Measurements from ENCODE around the gene ADAMTS16. TPM values are rescaled to one million over a fixed set of nuclear protein-coding genes. Genes with fewer than 3 reads are reported as not detected.

Gene ADAMTS16
- total RNA-seq, 1 experiment from 2014 or later, result not detected

DNA sequence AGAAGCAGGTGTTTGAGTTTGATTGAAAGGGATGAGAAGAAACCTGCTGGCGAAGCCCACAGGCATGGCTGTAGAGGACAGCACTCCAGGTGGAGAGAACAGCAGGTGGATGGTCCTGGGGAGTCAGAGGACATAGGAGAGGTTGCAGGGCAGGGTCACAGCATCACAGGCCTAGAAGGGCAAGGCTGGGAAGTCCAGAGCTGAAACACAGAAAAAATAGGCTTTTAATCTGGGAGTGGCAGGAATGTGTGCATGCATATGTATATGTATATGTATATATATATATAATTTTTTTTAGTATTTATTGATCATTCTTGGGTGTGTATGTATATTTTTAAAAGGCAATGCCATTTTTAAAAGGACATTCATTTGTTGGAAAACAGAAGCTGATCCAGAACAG lies 118.4 kb downstream of the ADAMTS16 start:
- Mint-ChIP-seq H3K4me3 (ENCODE audit: low read depth, unreplicated experiment) (no peak overlapping the region), H3K36me3 (ENCODE audit: insufficient read depth, unreplicated experiment) (no peaks in the 10 kb centered on the region), H3K4me1 (ENCODE audit: low read depth, unreplicated experiment) (no peaks in the 10 kb centered on the region), H3K9me3 (ENCODE audit: low read depth, unreplicated experiment) (peaks cover 9% of the 10 kb centered on the region), H3K27me3 (ENCODE audit: unreplicated experiment) (no peaks in the 10 kb centered on the region), H3K27ac (ENCODE audit: unreplicated experiment) (no peak overlapping the region)
- TF ChIP-seq, protein P1, sequence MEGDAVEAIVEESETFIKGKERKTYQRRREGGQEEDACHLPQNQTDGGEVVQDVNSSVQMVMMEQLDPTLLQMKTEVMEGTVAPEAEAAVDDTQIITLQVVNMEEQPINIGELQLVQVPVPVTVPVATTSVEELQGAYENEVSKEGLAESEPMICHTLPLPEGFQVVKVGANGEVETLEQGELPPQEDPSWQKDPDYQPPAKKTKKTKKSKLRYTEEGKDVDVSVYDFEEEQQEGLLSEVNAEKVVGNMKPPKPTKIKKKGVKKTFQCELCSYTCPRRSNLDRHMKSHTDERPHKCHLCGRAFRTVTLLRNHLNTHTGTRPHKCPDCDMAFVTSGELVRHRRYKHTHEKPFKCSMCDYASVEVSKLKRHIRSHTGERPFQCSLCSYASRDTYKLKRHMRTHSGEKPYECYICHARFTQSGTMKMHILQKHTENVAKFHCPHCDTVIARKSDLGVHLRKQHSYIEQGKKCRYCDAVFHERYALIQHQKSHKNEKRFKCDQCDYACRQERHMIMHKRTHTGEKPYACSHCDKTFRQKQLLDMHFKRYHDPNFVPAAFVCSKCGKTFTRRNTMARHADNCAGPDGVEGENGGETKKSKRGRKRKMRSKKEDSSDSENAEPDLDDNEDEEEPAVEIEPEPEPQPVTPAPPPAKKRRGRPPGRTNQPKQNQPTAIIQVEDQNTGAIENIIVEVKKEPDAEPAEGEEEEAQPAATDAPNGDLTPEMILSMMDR (IDR thresholded peaks at IDR 0.05; ENCODE audit: unreplicated experiment), result no peak
- DNase-seq, result no peak
- CTCF ChIA-PET, result no interaction called here
- no TSS peak for BruUV-seq (replicated peaks)
- intact Hi-C loops (cut with micrococcal nuclease; ENCODE audit: unreplicated experiment), result no loop called here

DNA sequence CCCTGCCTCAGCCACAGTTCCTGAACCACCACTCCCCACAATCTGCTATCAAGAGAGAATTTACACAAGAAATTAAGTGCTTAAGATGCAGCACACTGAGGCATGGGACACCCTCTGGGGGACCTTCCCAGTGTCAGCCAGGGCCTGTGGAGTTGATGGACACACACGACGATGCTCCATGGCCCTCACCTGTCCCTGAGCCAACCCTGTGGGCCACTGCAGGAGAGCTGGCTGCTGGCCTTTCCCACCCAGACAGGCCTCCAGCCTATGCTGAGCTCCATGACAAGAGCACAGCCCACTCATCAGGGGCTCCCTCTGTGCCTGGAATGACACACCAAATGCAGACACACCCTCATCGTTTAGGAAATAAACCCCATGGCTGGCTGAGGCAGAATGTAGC lies 124.6 kb downstream of the ADAMTS16 start:
- CTCF ChIA-PET, result no interaction called here
- peaks cover 3% of the 10 kb centered on the region for H3K9me3 Mint-ChIP-seq (ENCODE audit: low read depth, unreplicated experiment)
- no peak overlapping the region for H3K4me3 Mint-ChIP-seq (ENCODE audit: low read depth, unreplicated experiment)
- no peaks in the 10 kb centered on the region for H3K27me3 Mint-ChIP-seq (ENCODE audit: unreplicated experiment)
- no peaks in the 10 kb centered on the region for H3K4me1 Mint-ChIP-seq (ENCODE audit: low read depth, unreplicated experiment)
- TF ChIP-seq, protein P1 (IDR thresholded peaks at IDR 0.05; ENCODE audit: unreplicated experiment), result no peak
- no peak overlapping the region for H3K27ac Mint-ChIP-seq (ENCODE audit: unreplicated experiment)
- no peaks in the 10 kb centered on the region for H3K36me3 Mint-ChIP-seq (ENCODE audit: insufficient read depth, unreplicated experiment)
- DNase-seq, result no peak
- intact Hi-C loops (cut with micrococcal nuclease; ENCODE audit: unreplicated experiment), result no loop called here
- BruUV-seq (replicated peaks), result no TSS peak

DNA sequence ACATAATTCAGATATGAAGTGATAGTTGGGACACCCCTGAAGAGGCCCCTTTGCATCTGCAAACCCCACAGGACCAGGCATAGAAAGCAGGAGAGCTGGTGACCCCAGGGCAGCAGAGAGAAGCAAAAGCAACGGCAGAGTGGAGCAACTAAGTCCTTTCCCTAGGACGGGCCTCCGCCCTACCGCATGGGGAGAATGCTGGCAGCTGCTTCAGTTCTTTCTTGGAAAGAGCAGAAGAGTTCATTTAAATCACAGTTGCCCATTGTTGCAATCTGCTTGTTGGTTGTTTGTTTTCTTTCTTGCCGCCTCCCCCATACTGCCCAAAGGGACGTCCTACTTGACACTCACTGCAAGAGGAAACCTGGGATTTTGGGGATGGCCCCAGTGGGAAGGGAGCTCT lies 126.2 kb downstream of the ADAMTS16 start:
- H3K36me3 Mint-ChIP-seq (ENCODE audit: insufficient read depth, unreplicated experiment), result no peaks in the 10 kb centered on the region
- no peak for DNase-seq

DNA sequence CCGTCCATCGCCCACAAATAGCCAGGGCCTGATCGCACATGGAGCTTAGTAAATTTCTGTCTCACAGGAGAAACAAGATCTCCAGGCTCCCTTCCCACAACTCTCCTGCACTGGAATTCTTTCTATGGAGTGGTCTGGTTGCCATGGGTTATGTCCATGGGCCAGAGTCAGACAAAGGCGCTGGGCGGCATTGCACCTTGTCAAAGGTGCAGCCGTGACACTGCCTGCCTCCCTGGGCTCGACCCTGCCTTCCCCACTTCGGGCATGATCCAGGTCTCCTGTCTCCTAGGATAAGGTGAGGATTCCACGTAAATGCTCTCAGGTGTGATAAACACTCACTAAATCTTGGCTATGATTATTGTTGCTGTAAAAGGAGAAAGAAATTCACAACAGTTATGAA lies 130.0 kb downstream of the ADAMTS16 start:
- Mint-ChIP-seq H3K4me3 (ENCODE audit: low read depth, unreplicated experiment) (no peak overlapping the region), H3K36me3 (ENCODE audit: insufficient read depth, unreplicated experiment) (no peaks in the 10 kb centered on the region), H3K4me1 (ENCODE audit: low read depth, unreplicated experiment) (no peaks in the 10 kb centered on the region), H3K9me3 (ENCODE audit: low read depth, unreplicated experiment) (peaks cover 5% of the 10 kb centered on the region), H3K27ac (ENCODE audit: unreplicated experiment) (no peak overlapping the region), H3K27me3 (ENCODE audit: unreplicated experiment) (no peaks in the 10 kb centered on the region)
- no TSS peak for BruUV-seq (replicated peaks)
- TF ChIP-seq, protein P1 (IDR thresholded peaks at IDR 0.05; ENCODE audit: unreplicated experiment), result no peak
- intact Hi-C loops (cut with micrococcal nuclease; ENCODE audit: unreplicated experiment), result no loop called here
- CTCF ChIA-PET, result no interaction called here
- DNase-seq, result no peak

More for the DNA sequence above, 126.2 kb downstream of the ADAMTS16 start:
- Mint-ChIP-seq H3K4me3 (ENCODE audit: low read depth, unreplicated experiment) (no peak overlapping the region), H3K4me1 (ENCODE audit: low read depth, unreplicated experiment) (no peaks in the 10 kb centered on the region), H3K27ac (ENCODE audit: unreplicated experiment) (no peak overlapping the region), H3K27me3 (ENCODE audit: unreplicated experiment) (no peaks in the 10 kb centered on the region), H3K9me3 (ENCODE audit: low read depth, unreplicated experiment) (peaks cover 5% of the 10 kb centered on the region)
- TF ChIP-seq, protein P1 (IDR thresholded peaks at IDR 0.05; ENCODE audit: unreplicated experiment), result no peak
- CTCF ChIA-PET, result no interaction called here
- intact Hi-C loops (cut with micrococcal nuclease; ENCODE audit: unreplicated experiment), result no loop called here
- BruUV-seq (replicated peaks), result no TSS peak
